Smooth muscle cell of the brain vasculature (primary cell): ENCODE results near the gene SHISAL1.

Experiments used
- DNase-seq: peaks from one replicate; pipeline ENCODE4 v3.0.0-alpha.2; 2012; ENCODE audit warnings: low read depth, low spot score

The SHISAL1 gene

DNA sequence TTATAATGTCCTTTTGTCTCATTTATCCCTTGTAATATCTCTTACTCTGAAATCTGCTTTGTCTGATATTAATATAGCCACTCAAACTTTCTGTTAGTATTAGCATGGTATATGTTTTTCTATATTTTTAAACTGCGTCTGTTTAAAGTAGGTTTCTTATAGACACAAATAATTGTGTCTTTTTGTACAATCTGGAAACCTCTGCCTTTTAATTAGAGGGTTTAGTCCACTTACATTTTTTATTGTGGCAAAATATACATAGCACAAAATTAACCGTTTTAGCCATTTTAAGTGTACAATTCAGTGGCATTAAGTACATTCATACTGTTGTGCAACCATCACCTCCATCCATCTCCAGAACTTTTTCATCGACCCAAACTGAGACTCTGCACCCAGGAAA lies 103.4 kb downstream of the SHISAL1 start:
- DNase-seq, result no peak

GRCh38 chr22:44207981-44208317 lies 104.8 kb downstream of the SHISAL1 start:
- DNase-seq, result no peak

GRCh38 chr22:44207173-44207980 lies 105.4 kb downstream of the SHISAL1 start:
- DNase-seq, result no peak

DNA sequence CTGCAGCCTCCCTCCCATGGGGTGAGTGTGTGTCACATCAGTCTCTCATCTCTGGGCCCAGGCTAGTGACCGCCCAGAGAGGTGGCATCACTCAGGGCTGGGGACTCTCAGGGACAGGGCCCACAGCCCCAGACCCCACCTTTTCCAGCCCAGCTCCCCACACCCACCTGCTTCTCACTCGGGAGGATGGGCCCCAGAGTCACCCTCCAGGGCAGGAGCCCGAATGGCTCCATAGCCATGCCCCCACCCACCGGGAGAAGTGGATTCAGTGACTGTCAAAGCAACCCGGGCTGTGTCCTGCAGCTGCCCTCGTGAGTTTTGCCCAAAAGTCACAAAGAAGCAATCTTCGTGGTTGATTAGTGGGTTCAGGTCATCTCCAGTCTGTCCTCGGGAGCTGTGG lies 106.1 kb downstream of the SHISAL1 start:
- no peak for DNase-seq

- DNase-seq, result no peak
Measured at GRCh38 chr22:44206330-44206645, 106.5 kb downstream of the SHISAL1 start.

DNA sequence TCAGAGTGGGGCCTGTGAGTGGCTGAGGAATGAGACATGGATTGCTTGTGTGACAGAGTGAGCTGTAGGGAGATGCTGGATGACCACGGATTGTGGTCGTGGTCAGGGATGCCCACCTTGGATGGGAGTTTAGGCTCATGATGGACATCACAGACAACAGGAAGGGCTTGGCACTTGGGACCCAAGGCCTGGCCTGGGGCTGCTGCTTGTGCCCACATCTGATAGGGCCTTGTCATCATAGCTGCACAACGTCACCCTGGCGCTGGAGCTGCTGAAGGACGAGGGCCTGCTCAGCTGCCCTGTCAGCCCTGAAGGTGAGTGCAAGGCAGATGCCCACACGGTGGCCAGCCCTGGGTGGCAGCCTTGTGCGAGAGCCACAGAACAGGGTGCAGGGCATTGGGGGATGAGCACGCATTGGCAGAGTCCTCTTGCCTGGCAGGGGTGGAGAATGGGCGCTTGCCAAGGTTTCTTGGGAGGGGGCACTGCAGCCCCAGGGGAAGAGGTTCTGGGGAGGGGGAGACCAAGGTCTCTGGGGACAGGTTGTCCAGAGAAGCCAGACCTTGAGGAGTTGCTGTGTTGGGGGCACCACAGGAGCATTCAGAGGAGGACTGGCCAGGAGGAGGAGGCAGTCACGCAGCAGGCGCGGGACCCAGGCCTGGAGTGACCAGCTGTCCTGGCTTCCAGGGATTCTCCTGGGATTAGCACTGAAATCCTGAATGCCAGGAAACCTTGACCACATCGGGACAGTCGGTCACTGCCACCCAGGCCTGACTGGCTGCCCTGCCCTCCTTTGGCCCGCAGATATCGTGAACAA lies 107.0 kb downstream of the SHISAL1 start:
- no peak for DNase-seq

DNA sequence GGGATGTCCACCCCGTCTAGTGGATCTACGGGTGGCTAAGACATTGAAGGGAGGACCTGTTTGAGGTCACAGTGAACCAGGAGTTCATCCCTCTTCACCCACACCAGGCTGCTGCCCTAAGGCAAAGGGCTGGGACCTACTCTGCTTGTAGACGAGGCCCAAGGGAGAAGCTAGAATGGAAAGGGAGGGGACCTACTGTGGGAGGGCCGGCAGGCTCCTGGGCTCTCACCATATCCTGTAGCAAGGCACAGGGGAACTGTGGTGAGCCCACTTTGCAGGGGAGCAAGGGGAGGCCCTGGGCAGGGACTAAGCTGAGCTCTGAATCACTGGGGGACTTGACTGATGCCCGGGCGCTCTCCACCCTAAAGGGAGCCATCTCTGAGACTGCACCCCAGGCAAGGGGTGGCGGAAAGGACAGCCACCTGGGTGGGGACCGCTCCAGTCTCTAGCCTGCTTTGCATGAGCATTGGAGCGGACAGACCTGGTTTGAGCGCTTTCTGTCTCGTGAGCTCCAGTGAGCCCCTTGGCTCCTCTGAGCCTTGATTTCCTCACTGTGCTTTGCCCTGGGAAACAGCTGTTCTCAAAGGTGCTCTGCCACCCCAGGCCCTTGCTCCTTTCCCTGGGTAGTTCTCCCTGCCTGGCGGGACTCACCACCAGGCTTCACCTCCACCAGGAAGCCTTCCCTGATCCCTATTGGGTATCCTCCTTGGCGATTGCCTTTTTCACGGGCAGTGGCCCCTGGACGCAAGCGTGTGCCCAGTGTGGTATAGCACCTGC lies 107.8 kb downstream of the SHISAL1 start:
- DNase-seq, result no peak

- no peak for DNase-seq
Measured at GRCh38 chr22:44203203-44203602, 109.5 kb downstream of the SHISAL1 start.

DNA sequence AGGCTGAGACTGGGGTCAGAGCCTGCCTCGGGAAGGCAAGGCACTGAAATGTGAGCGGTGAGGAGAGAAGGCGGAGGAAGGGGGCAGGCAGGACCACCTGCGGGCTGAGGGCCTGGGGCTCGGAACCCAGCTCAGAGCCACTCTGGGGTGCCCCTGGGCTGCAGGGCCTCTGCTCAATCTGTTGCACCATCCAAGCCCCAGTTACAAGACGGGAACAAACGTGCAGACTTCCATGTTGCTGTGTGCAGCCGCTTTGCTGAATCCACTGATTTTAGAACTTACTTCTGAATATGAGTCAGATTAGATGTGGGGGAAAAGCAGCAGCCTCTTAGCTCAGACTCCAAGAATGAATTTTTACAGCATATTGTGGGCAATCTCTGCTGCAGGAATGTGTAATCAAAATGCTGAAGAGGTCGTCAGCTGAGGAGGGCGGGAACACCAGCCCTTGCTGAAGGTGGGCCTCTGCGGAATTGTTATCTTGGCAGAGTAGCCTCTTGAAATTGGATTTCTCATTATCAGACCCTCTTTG lies 110.4 kb downstream of the SHISAL1 start:
- DNase-seq, result no peak

GRCh38 chr22:44201665-44202064 lies 111.1 kb downstream of the SHISAL1 start:
- DNase-seq, result no peak

DNA sequence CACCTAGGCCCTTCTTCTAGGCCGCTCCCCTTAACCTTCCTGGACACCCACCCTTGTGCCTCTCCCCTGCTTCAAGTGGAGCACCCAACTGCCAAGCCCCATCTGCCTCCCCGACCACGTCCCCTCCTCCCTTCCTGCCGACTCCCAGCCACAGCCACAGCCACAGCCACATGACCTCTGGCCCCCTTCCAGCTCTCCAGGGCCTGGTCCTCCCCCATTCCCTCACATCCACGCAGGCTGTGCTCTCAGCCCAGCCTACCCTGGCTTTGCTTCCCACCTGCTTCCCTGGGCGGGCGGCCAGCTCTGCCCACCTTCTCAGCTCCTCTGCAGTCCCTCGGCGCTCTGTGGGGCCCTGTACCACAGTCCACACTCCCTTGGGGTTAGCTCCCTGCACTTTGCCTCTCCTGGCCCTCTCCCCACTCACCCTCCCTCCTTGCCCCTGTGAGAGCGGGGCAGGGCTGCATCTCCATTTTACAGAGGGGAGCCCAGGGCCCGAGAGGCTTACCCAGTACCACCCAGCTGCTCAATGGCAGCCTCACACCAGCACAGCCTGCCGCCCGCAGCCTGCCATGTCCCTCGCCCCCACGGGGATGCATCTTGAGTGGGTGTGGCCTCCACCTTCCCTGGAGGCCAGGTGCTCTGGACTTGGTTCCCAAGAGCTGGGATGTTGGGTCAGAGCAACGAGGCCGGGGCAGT lies 111.7 kb downstream of the SHISAL1 start:
- DNase-seq, result no peak

DNA sequence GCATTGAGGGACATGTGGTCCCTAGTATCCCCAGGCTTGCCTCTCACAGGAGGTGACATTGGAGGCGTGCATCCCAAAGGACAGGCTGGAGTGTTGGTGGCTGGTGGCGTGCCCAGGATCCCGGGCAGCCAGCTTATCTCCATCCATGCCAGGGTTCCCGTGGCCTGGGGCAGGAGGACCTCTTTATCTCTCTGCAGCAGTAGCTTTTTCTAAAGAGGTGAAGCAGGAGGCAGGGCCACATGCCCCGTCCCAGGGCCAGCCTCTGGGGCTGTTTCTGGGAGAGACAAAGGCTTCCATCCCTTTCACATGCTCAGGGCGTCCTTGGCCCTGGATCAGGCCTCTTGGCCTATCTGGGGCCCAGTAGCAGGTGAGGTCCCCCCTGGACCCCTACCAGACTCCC lies 112.3 kb downstream of the SHISAL1 start:
- no peak for DNase-seq

- no peak for DNase-seq
Measured at GRCh38 chr22:44199866-44200265, 112.9 kb downstream of the SHISAL1 start.

GRCh38 chr22:44199164-44199563 lies 113.6 kb downstream of the SHISAL1 start:
- no peak for DNase-seq

DNA sequence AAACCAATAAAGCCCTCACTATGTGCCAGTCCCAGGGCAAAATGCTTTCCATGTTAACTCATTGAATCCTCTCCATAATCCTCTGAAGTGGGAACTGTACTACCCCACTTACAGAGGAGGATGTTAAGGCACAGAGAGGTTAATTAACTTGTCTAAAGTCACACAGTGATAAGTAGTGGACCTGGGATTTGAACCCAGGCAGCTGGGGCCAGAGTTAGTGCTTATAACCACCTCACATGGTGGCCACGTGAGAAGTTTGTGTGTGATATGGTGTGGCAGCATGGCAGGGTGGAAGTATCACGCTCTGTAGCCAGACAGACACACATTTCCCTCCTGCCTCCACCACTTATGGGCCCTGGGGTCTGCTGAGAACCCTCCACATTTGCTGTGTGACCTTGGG lies 115.5 kb downstream of the SHISAL1 start:
- no peak for DNase-seq

- no peak for DNase-seq
Measured at GRCh38 chr22:44196731-44197131, 116.0 kb downstream of the SHISAL1 start.

DNA sequence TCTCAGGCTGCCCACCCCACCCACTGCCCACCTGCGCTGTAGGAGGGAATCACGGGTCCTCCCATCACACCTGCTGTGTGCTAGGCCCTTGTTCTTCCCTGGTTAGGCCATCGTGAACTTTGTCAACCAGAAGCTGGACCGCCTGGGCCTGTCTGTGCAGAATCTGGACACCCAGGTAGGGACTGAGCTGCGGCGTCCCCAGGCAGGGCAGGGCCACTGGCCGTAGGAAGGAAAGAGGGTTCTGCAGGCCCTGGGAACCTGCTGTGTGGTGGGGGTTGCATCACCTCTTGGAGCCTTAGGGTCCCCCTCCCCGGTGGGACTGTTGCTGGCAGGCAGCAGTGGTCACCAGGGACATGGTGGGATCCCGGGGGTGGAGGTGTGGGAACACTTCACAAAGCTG lies 116.5 kb downstream of the SHISAL1 start:
- no peak for DNase-seq

- DNase-seq, result no peak
Measured at GRCh38 chr22:44195189-44195871, 117.4 kb downstream of the SHISAL1 start.

DNA sequence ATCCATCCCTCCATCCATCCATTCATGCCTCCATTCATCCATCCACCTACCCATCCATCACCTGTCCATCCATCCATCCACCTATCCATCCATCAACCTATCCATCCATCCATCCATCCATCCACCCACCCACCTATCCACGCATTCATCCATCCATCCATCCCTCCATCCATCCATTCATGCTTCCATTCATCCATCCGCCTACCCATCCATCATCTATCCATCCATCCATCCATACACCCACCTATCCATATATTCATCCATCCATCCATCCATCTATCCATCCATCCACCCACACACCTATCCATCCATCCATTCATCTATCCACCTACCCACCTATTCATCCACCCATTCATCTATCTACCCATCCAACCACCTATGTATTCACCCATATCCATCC lies 118.2 kb downstream of the SHISAL1 start:
- no peak for DNase-seq
